NCI-H524 (cell line): ENCODE data around the gene MLC1.

ENCODE experiments used
- DNase-seq, 2 experiments: peaks; one replicate each; lab custom pipeline; 2025; lab: John Stamatoyannopoulos, UW

Gene MLC1

GRCh38 chr22:50035976-50036724 lies 49.1 kb downstream of the MLC1 start:
- no peak for DNase-seq

GRCh38 chr22:50035131-50035881 lies 49.9 kb downstream of the MLC1 start:
- DNase-seq, result no peak

- no peak for DNase-seq
Observed at GRCh38 chr22:50034126-50035081, 50.8 kb downstream of the MLC1 start.

GRCh38 chr22:50032941-50033601 lies 52.2 kb downstream of the MLC1 start:
- DNase-seq, result no peak

GRCh38 chr22:50032109-50032871 lies 52.9 kb downstream of the MLC1 start:
- DNase-seq, result no peak

- no peak for DNase-seq
Observed at GRCh38 chr22:50031189-50032091, 53.8 kb downstream of the MLC1 start.

- DNase-seq, result peak; percentile 61 to 76
Observed at GRCh38 chr22:50030297-50031188, 54.7 kb downstream of the MLC1 start.

GRCh38 chr22:50027639-50028537 lies 57.3 kb downstream of the MLC1 start:
- peak in 1 of 2 experiments; percentile 18 for DNase-seq

- no peak for DNase-seq
Observed at GRCh38 chr22:50025993-50026392, 59.2 kb downstream of the MLC1 start.

GRCh38 chr22:50022171-50022819 lies 62.9 kb downstream of the MLC1 start:
- no peak for DNase-seq

GRCh38 chr22:50020606-50021005 lies 64.6 kb downstream of the MLC1 start:
- no peak for DNase-seq

- no peak for DNase-seq
Observed at GRCh38 chr22:50019316-50019715, 65.9 kb downstream of the MLC1 start.

GRCh38 chr22:50018608-50019285 lies 66.5 kb downstream of the MLC1 start:
- DNase-seq, result no peak

GRCh38 chr22:50017701-50018224 lies 67.5 kb downstream of the MLC1 start:
- no peak for DNase-seq

- DNase-seq, result no peak
Observed at GRCh38 chr22:50016988-50017700, 68.1 kb downstream of the MLC1 start.
